Measurements from ENCODE around the gene CYP3A5. TPM values are rescaled to one million over a fixed set of nuclear protein-coding genes. Genes with fewer than 3 reads are reported as not detected.
"Not testable (repeated sequence)": the region's sequence is repeated elsewhere in the genome, so short reads cannot be mapped to it uniquely, and the experiment has no call there.

The CYP3A5 gene
- 1 to 10 TPM; 1.6 to 3.0 (median 1.8) TPM for polyA plus RNA-seq (ENCODE audit: insufficient read length in 4 of 4)

DNA sequence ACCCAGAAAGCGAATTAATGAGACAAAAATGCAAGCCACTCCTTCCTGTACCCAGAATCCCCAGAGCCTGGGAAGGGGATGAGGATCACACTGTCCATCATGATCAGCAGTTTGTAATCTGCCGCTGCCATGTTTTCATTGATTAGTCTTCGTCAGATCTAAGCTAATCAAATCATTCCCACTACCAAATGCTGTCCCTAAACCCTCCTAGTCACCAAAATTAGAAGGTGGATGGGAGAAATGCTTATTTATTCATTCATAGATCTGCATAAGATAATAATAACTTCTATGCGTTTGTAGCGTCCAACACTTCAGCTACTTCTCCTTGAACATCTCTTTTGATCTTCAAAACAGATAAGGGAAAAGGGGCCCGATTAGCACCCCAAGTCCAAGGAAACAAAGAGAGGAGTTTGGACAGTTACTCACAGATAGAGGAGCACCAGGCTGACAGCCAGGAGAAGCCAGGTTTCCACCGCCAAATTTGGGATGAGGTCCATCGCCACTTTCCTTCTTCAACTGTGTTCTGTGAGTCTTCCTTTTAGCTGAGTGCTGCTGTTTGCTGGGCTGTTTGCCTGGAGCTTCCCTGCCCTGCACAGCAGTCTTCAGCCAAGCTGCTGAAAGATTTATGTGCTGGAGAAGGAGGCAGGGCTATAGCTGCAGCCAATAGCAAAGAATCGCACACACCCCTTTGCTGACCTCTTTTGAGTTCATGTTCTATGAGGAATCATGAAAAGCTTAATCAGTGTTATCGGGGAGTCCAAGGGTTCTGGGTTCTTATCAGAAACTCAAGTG, at the start of gene CYP3A5:
CYP3A5 (minus strand) TSS at position 597 of the 792 bp plus-strand sequence; CDS start at position 497, 100 bp downstream.
- no peak for DNase-seq (ENCODE audit: low read depth in 4 of 4, low spot score in 3 of 4)

DNA sequence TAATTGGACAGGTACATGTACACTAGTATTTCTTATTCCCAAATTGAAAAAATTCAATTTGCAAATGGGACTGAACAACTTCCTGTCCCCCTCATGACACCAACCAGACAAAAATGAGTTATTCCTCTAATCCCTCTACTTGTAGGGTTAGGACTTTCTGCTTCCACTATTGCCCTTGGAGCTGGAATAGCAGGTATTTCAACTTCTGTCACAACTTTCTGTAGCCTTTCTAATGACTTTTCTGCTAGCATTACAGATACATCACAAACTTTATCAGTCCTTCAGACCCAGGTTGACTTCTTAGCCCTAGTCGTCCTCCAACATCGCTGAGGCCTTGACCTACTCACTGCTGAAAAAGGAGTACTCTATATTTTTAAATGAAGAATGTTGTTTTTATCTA, 48.8 kb upstream of the CYP3A5 start:
- DNase-seq (ENCODE audit: low read depth in 4 of 4, low spot score in 3 of 4): no peak

DNA sequence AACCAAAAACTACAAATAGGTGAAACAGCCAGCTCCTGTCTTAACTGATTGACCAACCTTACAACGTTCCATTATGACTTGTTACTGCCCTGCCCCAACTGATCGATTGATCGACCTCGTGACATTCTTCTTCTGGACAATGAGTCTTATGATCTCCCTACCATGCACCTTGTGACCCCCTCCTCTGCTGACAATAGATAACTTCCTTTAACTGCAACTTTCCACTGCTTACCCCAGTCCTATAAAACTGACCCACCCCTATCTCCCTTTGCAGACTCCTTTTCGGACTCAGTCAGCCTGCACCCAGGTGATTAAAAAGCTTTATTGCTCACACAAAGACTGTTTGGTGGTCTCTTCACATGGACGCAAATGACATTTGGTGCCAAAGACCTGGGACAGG, 43.4 kb upstream of the CYP3A5 start:
- DNase-seq (ENCODE audit: low read depth in 4 of 4, low spot score in 3 of 4): not testable (repeated sequence)

DNA sequence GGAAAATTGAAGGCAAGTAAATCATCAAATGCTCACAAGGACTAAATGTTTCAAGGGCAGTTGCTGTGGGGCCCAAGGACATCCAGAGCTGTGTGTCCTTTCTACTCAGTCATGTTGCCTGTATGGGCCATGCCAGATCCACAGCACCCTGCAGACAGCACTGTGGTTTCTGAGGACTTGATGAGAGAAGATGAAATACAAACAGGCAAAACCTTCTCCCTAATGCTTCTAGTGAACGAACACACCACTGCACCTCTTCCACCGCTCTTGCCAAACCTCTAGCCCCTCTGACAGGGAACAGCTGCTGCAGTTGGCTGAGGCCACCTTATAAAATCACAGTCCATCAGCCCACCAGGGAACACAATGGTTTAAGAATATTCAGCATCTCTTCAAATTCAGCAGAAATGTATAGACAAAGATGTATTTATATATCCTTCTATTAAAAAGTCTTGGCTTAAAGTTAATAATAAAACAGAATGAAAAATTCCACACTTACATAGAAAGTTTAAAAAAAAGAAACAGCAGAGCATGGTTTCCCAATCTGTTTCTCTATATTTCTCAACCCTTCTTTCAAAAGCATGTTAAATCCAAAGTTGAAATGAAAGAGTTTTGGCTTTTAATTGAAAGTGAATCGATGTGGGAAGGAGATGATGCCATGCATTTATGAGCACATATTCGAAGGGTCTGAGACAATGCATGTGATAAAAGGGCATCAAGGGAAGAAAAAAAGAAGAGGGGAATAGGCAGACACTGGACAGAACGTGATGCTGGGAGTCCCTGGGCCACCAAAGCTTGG, 41.2 kb upstream of the CYP3A5 start:
- DNase-seq (ENCODE audit: low read depth in 4 of 4, low spot score in 3 of 4): no peak

DNA sequence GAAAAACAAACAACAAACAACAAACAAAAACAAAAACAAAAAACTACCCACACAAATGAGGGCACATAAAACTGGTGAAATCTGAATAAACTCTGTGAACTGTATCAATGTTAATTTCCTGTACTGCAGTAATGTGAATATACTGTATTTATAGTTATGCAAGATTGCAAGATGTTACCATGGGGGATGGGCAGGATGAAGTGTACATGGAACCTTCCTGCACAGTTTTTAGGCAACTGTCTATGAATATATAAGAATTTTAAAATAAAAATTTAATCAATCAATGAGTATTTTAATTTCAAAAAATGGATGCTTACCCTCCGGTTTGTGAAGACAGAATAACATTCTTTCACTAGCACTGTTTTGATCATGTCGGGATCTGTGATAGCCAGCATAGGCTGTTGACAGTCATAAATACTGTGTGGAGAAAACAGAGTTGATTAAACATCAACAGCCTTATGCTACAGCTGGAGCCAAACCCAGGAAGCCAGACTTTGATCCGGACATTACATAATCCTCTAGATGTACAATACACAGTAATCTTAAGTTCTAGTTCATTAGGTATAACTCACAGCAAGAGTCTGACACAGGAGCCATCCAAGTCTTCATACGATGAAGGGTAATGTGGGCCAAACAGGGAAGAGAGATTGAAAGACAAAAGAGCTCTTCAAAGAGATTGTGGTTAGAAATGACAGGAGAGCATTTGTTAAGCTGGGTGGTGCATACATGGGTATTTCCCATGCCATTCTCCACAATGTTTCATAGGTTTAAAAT, 40.4 kb upstream of the CYP3A5 start:
- DNase-seq (ENCODE audit: low read depth in 4 of 4, low spot score in 3 of 4): no peak

DNA sequence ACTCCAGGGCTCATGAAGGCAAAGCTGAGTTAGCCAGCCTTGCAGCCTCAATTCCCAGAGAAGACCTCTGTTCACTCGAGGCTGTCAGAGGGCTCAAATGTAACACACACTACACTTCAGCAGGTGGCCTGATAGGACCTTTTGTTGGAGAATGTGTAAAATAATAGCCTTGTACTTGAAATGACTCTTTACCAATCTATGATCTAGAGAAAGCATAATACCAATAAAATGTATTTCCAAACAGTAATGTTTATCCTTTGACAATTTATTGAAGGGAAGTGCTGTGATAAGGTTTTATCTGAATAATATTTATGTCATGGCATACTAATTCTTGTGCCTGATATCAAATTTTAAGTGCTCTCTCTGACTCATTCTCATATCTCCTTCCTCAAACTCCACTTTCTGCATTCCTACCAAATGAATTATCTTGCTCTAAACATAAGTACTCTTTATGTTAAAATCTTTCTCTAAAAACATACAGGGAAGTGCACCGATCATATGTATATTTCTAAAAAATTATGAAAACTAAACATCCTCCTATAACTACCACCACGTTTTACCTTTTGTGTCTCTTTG, 34.3 kb upstream of the CYP3A5 start:
- DNase-seq (ENCODE audit: low read depth in 4 of 4, low spot score in 3 of 4): no peak

DNA sequence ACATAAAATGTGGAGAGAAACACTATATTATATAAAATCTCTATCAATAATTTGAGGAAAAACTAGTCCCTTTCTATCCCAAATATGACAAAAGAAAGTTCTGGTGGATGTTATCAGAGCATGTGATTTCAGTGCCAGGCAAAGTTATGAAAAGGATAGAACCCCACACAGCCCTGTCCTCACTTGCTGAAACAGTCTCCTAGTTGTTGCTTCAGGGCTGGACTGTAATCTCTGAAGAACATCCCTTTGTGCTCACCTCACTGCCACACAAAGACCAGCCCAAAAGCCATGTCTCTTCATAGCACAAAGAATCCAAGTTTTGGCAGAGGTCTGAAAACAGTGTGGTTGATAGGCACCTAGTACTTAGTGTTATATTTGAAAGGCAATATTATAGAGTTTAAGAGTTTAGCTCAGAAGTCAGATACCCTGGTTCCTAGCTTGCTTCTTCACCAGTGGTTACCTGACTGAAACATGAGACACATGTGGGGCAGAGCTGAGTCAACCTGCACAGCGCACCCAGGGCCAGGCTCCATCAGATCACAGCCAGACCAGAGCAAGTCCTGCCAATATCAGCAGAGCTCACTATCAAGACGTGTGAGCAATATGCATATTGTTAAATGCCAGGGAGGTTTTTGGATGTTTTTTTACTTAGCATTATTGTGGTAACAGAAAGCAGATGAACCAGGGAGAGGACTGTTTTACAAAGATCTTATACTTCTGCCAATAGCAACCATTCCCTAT, 30.2 kb upstream of the CYP3A5 start:
- DNase-seq (ENCODE audit: low read depth in 4 of 4, low spot score in 3 of 4): no peak

DNA sequence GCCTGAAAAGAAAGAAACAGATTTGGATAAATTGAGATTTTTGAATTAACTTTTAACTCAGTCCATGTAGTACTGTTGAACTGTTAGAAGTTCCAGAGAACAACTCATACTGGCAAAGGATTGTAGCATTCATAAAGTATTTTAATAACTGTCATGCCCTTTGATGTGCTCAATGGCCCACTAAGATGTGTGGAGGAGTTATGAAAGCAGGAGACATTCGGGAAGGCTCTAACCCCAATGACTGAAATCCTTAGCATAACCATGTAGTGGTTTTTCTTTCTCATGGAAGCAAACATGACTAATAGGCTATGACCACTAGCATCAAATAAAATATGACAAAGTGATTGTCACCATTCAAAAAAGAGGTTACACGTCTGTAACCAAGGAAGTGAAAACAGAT, 29.5 kb upstream of the CYP3A5 start:
- DNase-seq (ENCODE audit: low read depth in 4 of 4, low spot score in 3 of 4): no peak

DNA sequence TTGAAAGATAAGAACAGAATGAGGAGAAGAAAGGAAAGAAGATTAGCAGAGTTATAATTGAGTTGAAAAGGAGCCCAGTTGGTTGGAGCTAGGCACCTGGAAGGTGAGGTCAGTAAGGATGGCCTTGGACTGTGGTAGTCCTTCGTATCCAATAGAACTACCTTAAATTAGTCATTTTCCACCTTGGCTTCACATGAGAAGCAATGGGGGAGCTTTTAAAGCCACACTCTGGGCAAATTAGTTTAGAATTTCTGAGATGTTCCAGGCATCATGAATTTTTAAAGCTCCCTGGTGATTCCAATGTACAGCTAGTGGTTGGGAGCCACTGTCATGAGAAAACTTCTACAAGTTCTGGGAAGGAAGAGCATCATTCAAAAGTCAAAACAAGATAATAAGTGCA, 27.3 kb upstream of the CYP3A5 start:
- DNase-seq (ENCODE audit: low read depth in 4 of 4, low spot score in 3 of 4): no peak

DNA sequence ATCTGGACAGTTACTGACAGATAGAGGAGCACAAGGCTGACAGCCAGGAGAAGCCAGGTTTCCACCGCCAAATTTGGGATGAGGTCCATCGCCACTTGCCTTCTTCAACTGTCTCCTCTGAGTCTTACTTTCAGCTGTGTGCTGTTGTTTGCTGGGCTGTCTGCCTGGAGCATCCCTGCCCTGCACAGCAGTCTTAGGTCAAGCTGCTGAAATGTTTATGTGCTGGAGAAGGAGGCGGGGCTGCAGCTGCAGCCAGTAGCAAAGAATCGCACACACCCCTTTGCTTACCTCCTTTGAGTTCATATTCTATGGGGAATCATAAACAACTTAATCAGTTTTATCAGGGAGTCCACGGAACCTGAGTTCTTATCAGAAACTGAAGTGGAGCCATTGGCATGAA, 20.1 kb upstream of the CYP3A5 start:
- DNase-seq (ENCODE audit: low read depth in 4 of 4, low spot score in 3 of 4): no peak

DNA sequence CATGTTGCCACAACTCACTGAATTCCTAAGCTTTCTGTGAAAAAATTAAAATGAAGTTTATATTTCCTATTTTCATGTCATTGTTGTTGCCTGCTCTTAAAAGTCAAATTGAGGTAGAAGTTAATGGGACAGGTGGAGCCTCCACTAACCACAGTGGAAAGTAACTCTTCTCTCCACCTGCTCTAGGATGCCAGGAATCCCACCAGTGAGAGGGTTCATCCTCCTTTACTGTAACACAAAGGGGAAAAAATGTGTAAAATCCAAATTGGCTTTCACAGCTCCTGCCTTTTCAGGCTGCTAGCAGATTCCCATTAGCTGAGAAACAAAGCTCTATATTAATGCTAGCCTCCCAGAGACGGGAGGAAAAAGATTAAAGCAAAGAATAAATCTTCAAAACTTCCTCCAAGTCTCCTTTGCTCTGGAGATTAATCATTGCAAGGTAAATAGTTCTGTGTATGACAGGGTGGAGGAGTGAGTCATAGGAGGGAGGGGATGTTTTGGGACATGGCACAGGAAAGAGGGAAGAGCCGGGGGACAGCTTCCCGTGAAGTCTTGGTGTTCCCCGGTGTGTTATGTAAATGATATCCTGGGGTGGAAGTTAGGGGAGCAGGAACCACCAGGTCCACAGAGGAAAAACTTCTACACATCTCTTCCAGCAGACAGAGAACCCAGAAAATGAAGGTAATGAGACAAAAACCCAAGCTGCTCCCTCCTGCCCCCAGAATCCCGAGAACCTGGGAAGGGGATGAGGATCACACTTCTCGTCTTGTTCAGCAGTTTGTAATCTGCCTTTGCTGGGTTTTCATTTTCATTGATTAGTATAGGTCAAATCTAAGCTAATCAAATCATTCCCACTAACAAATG, 19.3 kb upstream of the CYP3A5 start:
- DNase-seq (ENCODE audit: low read depth in 4 of 4, low spot score in 3 of 4): not testable (repeated sequence)

DNA sequence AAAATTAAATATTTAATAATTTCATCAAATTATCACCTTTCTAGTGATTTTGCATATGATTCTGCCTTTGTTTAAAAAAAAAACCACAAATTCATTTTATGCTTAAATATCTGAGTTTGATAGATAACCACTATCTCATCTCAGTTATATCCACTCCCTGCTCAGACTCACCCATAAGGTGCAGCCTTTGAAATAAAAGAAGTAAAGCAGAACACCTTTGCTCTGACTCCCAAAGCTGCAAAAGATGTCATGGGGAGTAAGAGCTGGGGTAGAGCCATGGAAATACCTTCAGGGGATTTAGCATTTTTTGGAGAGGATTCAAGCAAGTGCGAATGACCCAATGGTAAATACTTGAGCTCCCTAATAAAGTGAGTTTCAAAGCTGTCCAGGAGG, 15.1 kb upstream of the CYP3A5 start:
- DNase-seq (ENCODE audit: low read depth in 4 of 4, low spot score in 3 of 4): no peak

DNA sequence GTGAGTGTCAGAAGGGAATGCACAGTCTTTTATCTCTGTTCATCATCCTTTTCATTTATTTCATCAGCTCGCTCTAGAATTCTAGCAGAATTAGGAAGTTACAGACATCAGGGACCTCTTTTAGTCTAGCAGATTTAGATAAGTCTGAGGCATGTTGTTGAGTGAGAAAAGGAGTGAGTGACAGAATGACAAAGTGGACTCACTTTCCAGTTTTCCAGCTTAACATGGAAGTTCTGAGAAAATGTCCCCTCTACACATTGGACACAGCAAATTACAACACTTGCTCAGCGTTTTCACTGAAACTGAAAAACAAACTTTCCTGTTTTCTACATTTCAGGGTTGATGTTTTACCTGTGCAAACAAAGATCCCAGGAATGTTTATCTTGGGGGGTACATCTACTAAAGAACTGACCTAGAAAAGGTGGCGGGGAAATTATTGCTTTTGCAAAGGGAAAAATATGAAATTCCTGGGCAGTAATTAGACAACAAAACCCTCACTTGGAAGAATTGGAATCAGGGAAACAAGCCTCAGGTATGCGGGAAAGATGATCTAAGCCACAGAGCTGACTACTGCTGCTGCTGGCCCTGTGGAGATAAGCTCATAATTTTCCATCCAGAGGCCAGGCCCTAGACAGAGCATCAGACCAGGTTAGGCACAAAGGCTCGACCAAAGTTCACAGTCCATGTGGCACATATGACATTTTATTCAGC, 14.6 kb upstream of the CYP3A5 start:
- no peak for DNase-seq (ENCODE audit: low read depth in 4 of 4, low spot score in 3 of 4)

DNA sequence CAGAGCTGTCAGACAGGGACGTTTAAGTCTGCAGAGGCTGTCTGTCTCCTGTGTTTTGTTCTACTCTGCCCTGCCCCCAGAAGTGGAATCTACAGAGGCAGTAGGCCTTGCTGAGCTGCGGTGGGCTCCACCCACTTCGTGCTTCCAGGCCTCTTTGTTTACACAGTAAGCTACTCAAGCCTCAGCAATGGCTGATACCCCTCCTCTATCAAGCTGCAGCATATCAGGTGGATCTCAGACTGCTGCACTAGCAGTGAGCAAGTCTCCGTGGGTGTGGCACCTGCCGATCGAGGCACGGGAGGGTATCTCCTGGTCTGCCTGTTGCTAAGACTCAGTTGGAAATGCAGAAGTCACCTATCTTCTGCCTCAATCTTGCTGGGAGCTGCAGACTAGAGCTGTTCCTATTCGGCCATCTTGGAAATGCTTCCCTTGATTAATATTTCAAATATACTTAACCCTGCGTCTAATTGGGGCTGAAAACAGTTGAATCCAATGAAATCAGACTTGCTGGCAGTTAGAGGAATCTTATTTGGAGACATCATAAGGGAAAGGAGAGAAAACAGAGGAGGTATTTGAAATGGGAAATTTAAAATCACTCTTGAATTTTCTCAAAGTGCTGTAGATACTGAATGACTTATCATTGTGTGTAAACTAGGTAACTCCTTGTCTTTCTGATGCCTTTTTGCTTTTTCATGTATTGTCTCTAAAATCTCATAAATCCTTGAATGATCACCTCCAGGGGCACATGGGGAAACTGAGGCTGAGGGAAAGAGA, 13.8 kb upstream of the CYP3A5 start:
- no peak for DNase-seq (ENCODE audit: low read depth in 4 of 4, low spot score in 3 of 4)

DNA sequence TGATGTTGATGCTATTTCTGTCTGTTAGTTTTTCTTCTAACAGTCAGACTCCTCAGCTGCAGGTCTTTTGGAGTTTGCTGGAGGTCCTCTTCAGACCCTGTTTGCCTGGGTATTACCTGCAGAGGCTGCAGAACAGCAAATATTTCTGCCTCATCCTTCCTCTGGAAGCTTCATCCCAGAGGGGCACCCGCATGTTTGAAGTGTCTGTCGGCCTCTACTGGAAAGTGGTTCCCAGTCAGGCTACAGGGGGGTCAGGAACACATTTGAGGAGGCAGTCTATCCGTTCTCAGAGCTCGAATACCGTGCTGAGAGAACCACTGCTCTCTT, 13.3 kb upstream of the CYP3A5 start:
- no peak for DNase-seq (ENCODE audit: low read depth in 4 of 4, low spot score in 3 of 4)

DNA sequence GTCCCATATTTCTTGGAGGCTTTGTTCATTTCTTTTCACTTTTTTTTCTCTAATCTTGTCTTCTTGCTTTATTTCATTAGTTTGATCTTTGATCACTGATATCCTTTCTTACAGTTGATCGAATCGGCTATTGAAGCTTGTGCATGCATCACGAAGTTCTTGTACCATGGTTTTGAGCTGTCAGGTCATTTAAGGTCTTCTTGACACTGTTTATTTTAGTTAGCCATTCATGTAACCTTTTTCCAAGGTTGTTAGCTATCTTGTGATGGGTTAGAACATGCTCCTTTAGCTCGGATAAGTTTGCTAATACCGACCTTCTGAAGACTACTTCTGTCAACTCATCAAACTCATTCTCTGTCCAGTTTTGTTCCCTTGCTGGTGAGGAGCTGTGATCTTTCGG, 12.8 kb upstream of the CYP3A5 start:
- DNase-seq (ENCODE audit: low read depth in 4 of 4, low spot score in 3 of 4): not testable (repeated sequence)

DNA sequence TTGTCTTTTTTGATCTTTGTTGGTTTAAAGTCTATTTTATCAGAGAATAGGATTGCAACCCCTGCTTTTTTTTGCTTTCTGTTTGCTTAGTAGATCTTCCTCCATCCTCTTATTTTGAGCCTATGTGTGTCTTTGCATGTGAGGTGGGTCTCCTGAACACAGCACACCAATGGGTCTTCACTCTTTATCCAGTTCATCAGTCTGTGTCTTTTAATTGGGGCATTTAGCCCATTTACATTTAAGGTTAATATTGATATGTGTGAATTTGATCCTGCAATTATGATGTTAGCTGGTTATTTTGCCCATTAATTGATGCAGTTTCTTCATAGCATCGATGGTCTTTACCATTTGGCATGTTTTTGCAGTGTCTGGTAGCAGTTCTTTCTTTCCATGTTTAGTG, 11.9 kb upstream of the CYP3A5 start:
- not testable (repeated sequence) for DNase-seq (ENCODE audit: low read depth in 4 of 4, low spot score in 3 of 4)

DNA sequence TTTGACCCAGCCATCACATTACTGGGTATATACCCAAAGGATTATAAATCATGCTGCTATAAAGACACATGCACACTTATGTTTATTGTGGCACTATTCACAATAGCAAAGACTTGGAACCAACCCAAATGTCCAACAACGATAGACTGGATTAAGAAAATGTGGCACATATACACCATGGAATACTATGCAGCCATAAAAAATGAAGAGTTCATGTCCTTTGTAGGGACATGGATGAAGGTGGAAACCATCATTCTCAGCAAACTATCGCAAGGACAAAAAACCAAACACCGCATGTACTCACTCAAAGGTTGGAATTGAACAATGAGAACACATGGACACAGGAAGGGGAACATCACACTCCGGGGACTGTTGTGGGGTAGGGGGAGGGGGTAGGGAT, 11.1 kb upstream of the CYP3A5 start:
- DNase-seq (ENCODE audit: low read depth in 4 of 4, low spot score in 3 of 4): not testable (repeated sequence)
